Subcutaneous abdominal adipose tissue (tissue), 5 donors: ENCODE measurements around the gene PEMT.
A peak's percentile ranks its signal among the peaks of the same experiment; 100 is the strongest.

Source experiments
- H3K27ac ChIP-seq: one replicate; pipeline ENCODE4 v1.7.0; 2013; ENCODE audit warnings: low read depth, mild to moderate bottlenecking, inconsistent platforms, low read length, moderate library complexity
- H3K27me3 ChIP-seq, 5 donors: one replicate each; pipeline ENCODE4 v1.7.0; 2013; ENCODE audit warnings: low read length in 5 of 5, inconsistent platforms in 1 of 5; ENCODE audit not compliant: control insufficient read depth in 5 of 5, insufficient read depth in 4 of 5
- H3K36me3 ChIP-seq, 5 donors: one replicate each; pipeline ENCODE4 v1.7.0; 2013; ENCODE audit warnings: low read length in 5 of 5; ENCODE audit not compliant: control insufficient read depth in 5 of 5, insufficient read depth in 5 of 5
- H3K4me1 ChIP-seq, 5 donors: one replicate each; pipeline ENCODE4 v1.7.0; 2013; ENCODE audit warnings: low read length in 5 of 5, mild to moderate bottlenecking in 3 of 5, moderate library complexity in 1 of 5; ENCODE audit not compliant: control insufficient read depth in 5 of 5, insufficient read depth in 5 of 5
- H3K4me3 ChIP-seq, 5 donors: one replicate each; pipeline ENCODE4 v1.7.0; 2013; ENCODE audit warnings: low read length in 5 of 5, low read depth in 1 of 5
- H3K9ac ChIP-seq, 5 donors: one replicate each; pipeline ENCODE4 v1.7.0; 2013; ENCODE audit warnings: low read length in 5 of 5, mild to moderate bottlenecking in 4 of 5, moderate library complexity in 3 of 5
- H3K9me3 ChIP-seq, 5 donors: one replicate each; pipeline ENCODE4 v1.7.0; 2013; ENCODE audit warnings: low read length in 5 of 5; ENCODE audit not compliant: control insufficient read depth in 5 of 5
- donor health status: healthy.
- donor health status: healthy.
- donor health status: healthy.
- donor health status: healthy.
- donor health status: healthy.

PEMT gene

GRCh38 chr17:17564896-17565295 is 26.6 kb downstream of the PEMT start:
- peak overlapping the region in 1 of 5 donors; percentile 0 for H3K4me3 ChIP-seq
- no peaks in the 10 kb centered on the region for H3K9me3 ChIP-seq
- H3K27me3 ChIP-seq = no peaks in the 10 kb centered on the region
- H3K4me1 ChIP-seq = peaks cover 38 to 99% (median 87%) of the 10 kb centered on the region in 5 donors
- H3K36me3 ChIP-seq = no peaks in the 10 kb centered on the region
- H3K27ac ChIP-seq = peak overlapping the region; percentile 90
- H3K9ac ChIP-seq = peak overlapping the region in 2 of 5 donors; percentile 16 to 65

- Histone ChIP-seq H3K4me1 (peaks cover 37 to 99% (median 82%) of the 10 kb centered on the region in 5 donors), H3K9ac (peak overlapping the region in 2 of 5 donors; percentile 16 to 65), H3K27ac (peak overlapping the region; percentile 90), H3K9me3 (no peaks in the 10 kb centered on the region), H3K27me3 (no peaks in the 10 kb centered on the region), H3K4me3 (no peak overlapping the region), H3K36me3 (no peaks in the 10 kb centered on the region)
These were observed 27.2 kb downstream of the PEMT start for GRCh38 chr17:17564323-17564722.

GRCh38 chr17:17563530-17563929 is 28.0 kb downstream of the PEMT start:
- H3K4me3 ChIP-seq = no peak overlapping the region
- H3K27me3 ChIP-seq = no peaks in the 10 kb centered on the region
- peak overlapping the region in 1 of 5 donors; percentile 16 for H3K9ac ChIP-seq
- peak overlapping the region; percentile 90 for H3K27ac ChIP-seq
- no peaks in the 10 kb centered on the region for H3K36me3 ChIP-seq
- no peaks in the 10 kb centered on the region for H3K9me3 ChIP-seq
- H3K4me1 ChIP-seq = peaks cover 35 to 96% (median 81%) of the 10 kb centered on the region in 5 donors

GRCh38 chr17:17562146-17562511 is 29.4 kb downstream of the PEMT start:
- Histone ChIP-seq H3K27ac (peak overlapping the region; percentile 90), H3K4me3 (peak overlapping the region in 2 of 5 donors; percentile 31 to 55), H3K9ac (peak overlapping the region in 2 of 5 donors; percentile 32 to 76), H3K9me3 (no peaks in the 10 kb centered on the region), H3K27me3 (no peaks in the 10 kb centered on the region), H3K36me3 (no peaks in the 10 kb centered on the region), H3K4me1 (peaks cover 27 to 91% (median 76%) of the 10 kb centered on the region in 5 donors)

- H3K9me3 ChIP-seq = no peaks in the 10 kb centered on the region
- no peaks in the 10 kb centered on the region for H3K27me3 ChIP-seq
- H3K9ac ChIP-seq = peak overlapping the region; percentile 35 to 76 (median 56)
- H3K27ac ChIP-seq = peak overlapping the region; percentile 90
- H3K36me3 ChIP-seq = peaks cover 0 to 2% (median 0%) of the 10 kb centered on the region in 5 donors
- peak overlapping the region in 2 of 5 donors; percentile 31 to 55 for H3K4me3 ChIP-seq
- H3K4me1 ChIP-seq = peaks cover 22 to 85% (median 70%) of the 10 kb centered on the region in 5 donors
These were observed 29.9 kb downstream of the PEMT start for GRCh38 chr17:17561408-17562145.

- H3K4me1 ChIP-seq = peaks cover 17 to 81% (median 64%) of the 10 kb centered on the region in 5 donors
- H3K27me3 ChIP-seq = no peaks in the 10 kb centered on the region
- peak overlapping the region in 3 of 5 donors; percentile 35 to 56 (median 48) for H3K9ac ChIP-seq
- H3K4me3 ChIP-seq = no peak overlapping the region
- H3K36me3 ChIP-seq = peaks cover 0 to 2% (median 0%) of the 10 kb centered on the region in 5 donors
- peak overlapping the region; percentile 90 for H3K27ac ChIP-seq
- no peaks in the 10 kb centered on the region for H3K9me3 ChIP-seq
These were observed 30.5 kb downstream of the PEMT start for GRCh38 chr17:17560975-17561374.

- Histone ChIP-seq H3K4me1 (peaks cover 13 to 74% (median 58%) of the 10 kb centered on the region in 5 donors), H3K4me3 (no peak overlapping the region), H3K27ac (peak overlapping the region; percentile 90), H3K36me3 (peaks cover 0 to 2% (median 0%) of the 10 kb centered on the region in 5 donors), H3K9me3 (no peaks in the 10 kb centered on the region), H3K9ac (peak overlapping the region in 1 of 5 donors; percentile 35), H3K27me3 (no peaks in the 10 kb centered on the region)
These were observed 31.3 kb downstream of the PEMT start for GRCh38 chr17:17560167-17560566.

GRCh38 chr17:17559164-17559563 is 32.3 kb downstream of the PEMT start:
- peak overlapping the region in 2 of 5 donors; percentile 2 to 26 for H3K9ac ChIP-seq
- no peaks in the 10 kb centered on the region for H3K27me3 ChIP-seq
- peaks cover 0 to 2% (median 0%) of the 10 kb centered on the region in 5 donors for H3K36me3 ChIP-seq
- no peak overlapping the region for H3K4me3 ChIP-seq
- peak overlapping the region; percentile 90 for H3K27ac ChIP-seq
- H3K9me3 ChIP-seq = no peaks in the 10 kb centered on the region
- peaks cover 6 to 64% (median 48%) of the 10 kb centered on the region in 5 donors for H3K4me1 ChIP-seq

- H3K27ac ChIP-seq = no peak overlapping the region
These were observed 33.1 kb downstream of the PEMT start for GRCh38 chr17:17558431-17558830.

GRCh38 chr17:17557796-17558195 is 33.7 kb downstream of the PEMT start:
- peaks cover 6 to 50% (median 39%) of the 10 kb centered on the region in 5 donors for H3K4me1 ChIP-seq
- H3K36me3 ChIP-seq = peaks cover 0 to 2% (median 0%) of the 10 kb centered on the region in 5 donors
- no peak overlapping the region for H3K4me3 ChIP-seq
- no peaks in the 10 kb centered on the region for H3K27me3 ChIP-seq
- H3K9ac ChIP-seq = no peak overlapping the region
- H3K9me3 ChIP-seq = no peaks in the 10 kb centered on the region
- no peak overlapping the region for H3K27ac ChIP-seq

More at GRCh38 chr17:17558431-17558830, 33.1 kb downstream of the PEMT start:
- H3K27me3 ChIP-seq = no peaks in the 10 kb centered on the region
- H3K9ac ChIP-seq = no peak overlapping the region
- peaks cover 0 to 2% (median 0%) of the 10 kb centered on the region in 5 donors for H3K36me3 ChIP-seq
- H3K4me1 ChIP-seq = peaks cover 6 to 56% (median 41%) of the 10 kb centered on the region in 5 donors
- H3K9me3 ChIP-seq = no peaks in the 10 kb centered on the region
- no peak overlapping the region for H3K4me3 ChIP-seq
